BE2C (cell line): ENCODE results near the gene TNFSF8.

Source experiments
- DNase-seq: peaks from one replicate; pipeline ENCODE4 v3.0.0-alpha.2; 2020
- H3K27me3 ChIP-seq: fragments of 250-450 bp; sonication (Bioruptor Pico); 2 replicates; pipeline ENCODE4 v1.5.1; 2020; ENCODE audit warnings: mild to moderate bottlenecking
- H3K36me3 ChIP-seq: fragments of 250-450 bp; sonication (Bioruptor Pico); 2 replicates; pipeline ENCODE4 v1.5.1; 2020; ENCODE audit warnings: mild to moderate bottlenecking
- H3K4me1 ChIP-seq: fragments of 250-450 bp; sonication (Bioruptor Pico); 2 replicates; pipeline ENCODE4 v1.5.1; 2020
- H3K4me3 ChIP-seq: 2 replicates; pipeline ENCODE4 v1.5.1; 2011; ENCODE audit warnings: low read depth, low read length
- H3K9me3 ChIP-seq: fragments of 250-450 bp; sonication (Bioruptor Pico); 2 replicates; pipeline ENCODE4 v1.5.1; 2020
- CTCF ChIP-seq: IDR thresholded peaks from 2 replicates; pipeline ENCODE4 v1.5.1; 2012; ENCODE audit warnings: mild to moderate bottlenecking, low read depth, low read length

TNFSF8 gene

GRCh38 chr9:114924327-114924726, 6.1 kb downstream of the TNFSF8 start:
- DNase-seq = no peak
- H3K4me3 ChIP-seq = no peak overlapping the region
- no peak for TF ChIP-seq CTCF
- H3K9me3 ChIP-seq = no peaks in the 10 kb centered on the region
- no peaks in the 10 kb centered on the region for H3K27me3 ChIP-seq
- H3K4me1 ChIP-seq = no peaks in the 10 kb centered on the region
- no peaks in the 10 kb centered on the region for H3K36me3 ChIP-seq

GRCh38 chr9:114923918-114924317, 6.5 kb downstream of the TNFSF8 start:
- Histone ChIP-seq H3K9me3 (no peaks in the 10 kb centered on the region), H3K27me3 (no peaks in the 10 kb centered on the region), H3K36me3 (no peaks in the 10 kb centered on the region), H3K4me1 (no peaks in the 10 kb centered on the region), H3K4me3 (no peak overlapping the region)
- DNase-seq = no peak
- no peak for TF ChIP-seq CTCF

GRCh38 chr9:114921171-114921570, 9.2 kb downstream of the TNFSF8 start:
- Histone ChIP-seq H3K4me3 (no peak overlapping the region), H3K36me3 (no peaks in the 10 kb centered on the region), H3K4me1 (no peaks in the 10 kb centered on the region), H3K27me3 (no peaks in the 10 kb centered on the region), H3K9me3 (no peaks in the 10 kb centered on the region)
- DNase-seq = no peak
- no peak for TF ChIP-seq CTCF

- DNase-seq = no peak
- no peaks in the 10 kb centered on the region for H3K9me3 ChIP-seq
- H3K4me1 ChIP-seq = no peaks in the 10 kb centered on the region
- H3K36me3 ChIP-seq = no peaks in the 10 kb centered on the region
- H3K27me3 ChIP-seq = no peaks in the 10 kb centered on the region
- TF ChIP-seq CTCF = no peak
- no peak overlapping the region for H3K4me3 ChIP-seq
Measured at GRCh38 chr9:114919611-114920010, 10.8 kb downstream of the TNFSF8 start.

- Histone ChIP-seq H3K4me1 (no peaks in the 10 kb centered on the region), H3K4me3 (no peak overlapping the region), H3K9me3 (no peaks in the 10 kb centered on the region), H3K36me3 (no peaks in the 10 kb centered on the region), H3K27me3 (no peaks in the 10 kb centered on the region)
- no peak for TF ChIP-seq CTCF
- DNase-seq = no peak
Measured at GRCh38 chr9:114916481-114916880, 13.9 kb downstream of the TNFSF8 start.

GRCh38 chr9:114914139-114914538, 16.3 kb downstream of the TNFSF8 start:
- no peak for TF ChIP-seq CTCF
- no peaks in the 10 kb centered on the region for H3K36me3 ChIP-seq
- no peaks in the 10 kb centered on the region for H3K4me1 ChIP-seq
- no peaks in the 10 kb centered on the region for H3K27me3 ChIP-seq
- no peak for DNase-seq
- H3K4me3 ChIP-seq = no peak overlapping the region
- H3K9me3 ChIP-seq = no peaks in the 10 kb centered on the region
